ENCODE data around the gene TSPEAR.
A peak's percentile ranks its signal among the peaks of the same experiment; 100 is the strongest.

The TSPEAR gene

GRCh38 chr21:44626262-44626661 is 85.1 kb downstream of the TSPEAR start:
- TF ChIP-seq CTCF (IDR thresholded peaks at IDR 0.05; ENCODE audit: low read depth, low read length, missing control alignments) = no peak
- no peak overlapping the region for H3K4me3 ChIP-seq (replicated peaks; ENCODE audit: low read depth, low read length)
- no peak for DNase-seq (ENCODE audit: extremely low read depth, low read depth)

GRCh38 chr21:44625756-44626155 is 85.6 kb downstream of the TSPEAR start:
- no peak for DNase-seq (ENCODE audit: extremely low read depth, low read depth)
- no peak for TF ChIP-seq CTCF (IDR thresholded peaks at IDR 0.05; ENCODE audit: low read depth, low read length, missing control alignments)
- no peak overlapping the region for H3K4me3 ChIP-seq (replicated peaks; ENCODE audit: low read depth, low read length)

- H3K4me3 ChIP-seq (replicated peaks; ENCODE audit: low read depth, low read length) = no peak overlapping the region
- no peak for DNase-seq (ENCODE audit: extremely low read depth, low read depth)
- TF ChIP-seq CTCF (IDR thresholded peaks at IDR 0.05; ENCODE audit: low read depth, low read length, missing control alignments) = no peak
These were observed 87.8 kb downstream of the TSPEAR start for GRCh38 chr21:44623575-44623974.

- DNase-seq (ENCODE audit: extremely low read depth, low read depth) = no peak
- no peak for TF ChIP-seq CTCF (IDR thresholded peaks at IDR 0.05; ENCODE audit: low read depth, low read length, missing control alignments)
- H3K4me3 ChIP-seq (replicated peaks; ENCODE audit: low read depth, low read length) = no peak overlapping the region
These were observed 91.5 kb downstream of the TSPEAR start for GRCh38 chr21:44619886-44620285.

- no peak for TF ChIP-seq CTCF (IDR thresholded peaks at IDR 0.05; ENCODE audit: low read depth, low read length, missing control alignments)
- no peak for DNase-seq (ENCODE audit: extremely low read depth, low read depth)
- no peak overlapping the region for H3K4me3 ChIP-seq (replicated peaks; ENCODE audit: low read depth, low read length)
These were observed 92.5 kb downstream of the TSPEAR start for GRCh38 chr21:44618909-44619308.

- peak; percentile 4 for TF ChIP-seq CTCF (IDR thresholded peaks at IDR 0.05; ENCODE audit: low read depth, low read length, missing control alignments)
- no peak for DNase-seq (ENCODE audit: extremely low read depth, low read depth)
- no peak overlapping the region for H3K4me3 ChIP-seq (replicated peaks; ENCODE audit: low read depth, low read length)
These were observed 92.9 kb downstream of the TSPEAR start for GRCh38 chr21:44618504-44618903.

- TF ChIP-seq CTCF (IDR thresholded peaks at IDR 0.05; ENCODE audit: low read depth, low read length, missing control alignments) = no peak
- DNase-seq (ENCODE audit: extremely low read depth, low read depth) = no peak
- H3K4me3 ChIP-seq (replicated peaks; ENCODE audit: low read depth, low read length) = no peak overlapping the region
These were observed 94.3 kb downstream of the TSPEAR start for GRCh38 chr21:44617071-44617501.
